Subcutaneous adipose tissue (tissue), 4 donors: Measurements from ENCODE around the gene UGT3A1. TPM values are rescaled to one million over a fixed set of nuclear protein-coding genes. Genes with fewer than 3 reads are reported as not detected.

ENCODE experiments used
- CTCF ChIP-seq: fragments of 450-650 bp; IDR thresholded peaks from one replicate; pipeline ENCODE4 v1.5.1; 2016; ENCODE audit warnings: low read depth, mild to moderate bottlenecking, control low read depth, antibody characterized with exemption, moderate library complexity
- total RNA-seq, 4 donors: library from RNA; depleted of rRNA; stranded (reverse); fragments of >200 nt; gene quantifications; one replicate each; pipeline ENCODE4 v1.1.0, GENCODE V29; 2016

The UGT3A1 gene
- total RNA-seq, 4 donors from 2014 or later, result not detected

- no peak for TF ChIP-seq CTCF
These were observed 87.5 kb downstream of the UGT3A1 start for GRCh38 chr5:35903631-35904203.

GRCh38 chr5:35902046-35902672 lies 89.0 kb downstream of the UGT3A1 start:
- no peak for TF ChIP-seq CTCF

Other genes starting within 250 kb of the UGT3A1 start
- 10 to 100 TPM in 3 of 4 donors, 1 to 10 TPM in 1; 3.8 to 28.0 (median 14.3) TPM for gene IL7R, start 134.5 kb downstream of the UGT3A1 start, total RNA-seq
- gene CAPSL, start 52.8 kb downstream of the UGT3A1 start, total RNA-seq, result not detected
- not detected for gene UGT3A2, start 75.5 kb upstream of the UGT3A1 start, total RNA-seq
- gene LMBRD2, start 160.5 kb upstream of the UGT3A1 start, total RNA-seq, result 10 to 100 TPM; 11.9 to 26.3 (median 12.7) TPM
- 10 to 100 TPM; 12.1 to 13.5 (median 12.9) TPM for gene SKP2, start 160.7 kb upstream of the UGT3A1 start, total RNA-seq